Activated naive CD8-positive, alpha-beta T cell treated with anti-CD3 and anti-CD28 coated beads, Interleukin-2, amount 50 U/mL, for 24 hours (primary cell): ENCODE data around the gene ZNF679.
"Not testable (repeated sequence)": the region's sequence is repeated elsewhere in the genome, so short reads cannot be mapped to it uniquely, and the experiment has no call there.

ENCODE experiments used
- ATAC-seq: fragments of 150-1000 bp; cut with Tn5 transposase; one replicate; pipeline ENCODE4 v1.10.0; 2021
- DNase-seq: peaks from one replicate; pipeline ENCODE4 v3.0.0; 2021
- H3K27ac Mint-ChIP-seq: one replicate; pipeline ENCODE4 v1.8.0; 2021; ENCODE audit warnings: mild to moderate bottlenecking, mixed read lengths
- H3K27me3 Mint-ChIP-seq: one replicate; pipeline ENCODE4 v1.8.0; 2021; ENCODE audit warnings: mixed read lengths
- H3K36me3 Mint-ChIP-seq: one replicate; pipeline ENCODE4 v1.8.0; 2021; ENCODE audit warnings: low read depth, mixed read lengths
- H3K4me1 Mint-ChIP-seq: one replicate; pipeline ENCODE4 v1.8.0; 2021; ENCODE audit warnings: mixed read lengths
- H3K4me3 Mint-ChIP-seq: one replicate; pipeline ENCODE4 v1.8.0; 2021; ENCODE audit warnings: mild to moderate bottlenecking, moderate library complexity, mixed read lengths
- H3K9me3 Mint-ChIP-seq: one replicate; pipeline ENCODE4 v1.8.0; 2021; ENCODE audit warnings: mixed read lengths

The ZNF679 gene

GRCh38 chr7:64277630-64278029 lies 49.4 kb downstream of the ZNF679 start:
- H3K27ac Mint-ChIP-seq: no peak overlapping the region
- no peak overlapping the region for H3K4me3 Mint-ChIP-seq
- ATAC-seq: no peak
- peaks cover 21% of the 10 kb centered on the region for H3K9me3 Mint-ChIP-seq
- no peaks in the 10 kb centered on the region for H3K36me3 Mint-ChIP-seq
- no peaks in the 10 kb centered on the region for H3K27me3 Mint-ChIP-seq
- no peak for DNase-seq
- no peaks in the 10 kb centered on the region for H3K4me1 Mint-ChIP-seq

DNA sequence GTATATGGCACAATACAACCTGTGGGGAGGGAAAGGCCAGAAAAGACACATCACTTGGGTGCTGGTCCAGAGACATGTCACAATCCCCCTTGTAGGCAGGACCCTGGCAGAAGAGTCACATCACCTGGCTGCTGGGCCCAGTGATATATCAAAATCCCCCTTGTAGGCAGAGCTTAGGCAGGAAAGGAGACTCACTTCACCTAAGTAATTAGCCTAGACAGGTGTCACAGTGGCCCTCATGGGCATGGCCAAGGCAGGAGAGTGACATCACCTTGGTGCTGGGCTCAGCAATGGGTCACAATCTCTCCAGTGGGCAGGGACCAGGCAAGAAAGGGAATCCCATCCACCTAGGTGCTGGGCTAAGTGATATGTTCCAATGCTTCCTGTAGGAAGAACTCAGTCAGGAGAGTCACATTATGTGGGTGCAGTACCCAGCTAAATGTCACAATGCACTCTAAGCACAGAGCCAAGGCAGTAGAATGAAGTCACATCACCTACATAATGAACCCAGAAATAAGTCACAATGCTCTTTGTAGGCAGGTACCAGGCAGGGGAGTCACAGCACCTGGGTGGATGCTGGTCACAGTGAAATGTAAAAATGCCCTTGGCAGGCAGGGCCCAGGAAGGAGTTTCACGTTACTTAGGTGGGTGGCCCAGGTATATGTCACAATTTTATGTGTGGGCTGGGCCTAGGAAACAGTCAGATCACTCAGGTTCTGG lies 66.6 kb downstream of the ZNF679 start:
- Mint-ChIP-seq H3K4me3 (no peak overlapping the region), H3K36me3 (no peaks in the 10 kb centered on the region), H3K27me3 (no peaks in the 10 kb centered on the region), H3K4me1 (peaks cover 4% of the 10 kb centered on the region), H3K27ac (no peak overlapping the region), H3K9me3 (peaks cover 6% of the 10 kb centered on the region)
- ATAC-seq: no peak
- no peak for DNase-seq

DNA sequence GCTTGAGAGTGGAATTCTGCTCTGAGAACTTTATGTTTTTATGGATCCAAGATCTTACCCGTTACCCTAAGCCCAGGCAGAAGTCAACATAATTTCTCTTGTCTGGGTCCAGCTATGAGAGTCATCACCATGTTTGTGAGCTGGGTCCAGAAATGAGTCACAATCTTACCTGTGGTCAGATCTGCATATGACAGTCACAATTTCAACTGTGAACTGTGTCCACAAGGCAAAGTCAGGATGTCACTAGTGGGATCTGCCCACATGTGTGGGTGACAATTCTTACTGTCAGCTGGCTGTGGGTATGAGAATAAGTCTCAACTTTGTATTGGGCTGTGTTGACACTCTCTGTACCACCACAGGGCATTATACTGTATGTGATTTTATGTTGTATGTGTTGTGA lies 69.1 kb downstream of the ZNF679 start:
- not testable (repeated sequence) for H3K4me1 Mint-ChIP-seq, H3K27me3 Mint-ChIP-seq, DNase-seq, H3K4me3 Mint-ChIP-seq, H3K27ac Mint-ChIP-seq, H3K36me3 Mint-ChIP-seq
- ATAC-seq: peak; percentile 47
- H3K9me3 Mint-ChIP-seq: peaks cover 10% of the 10 kb centered on the region

GRCh38 chr7:64300641-64301405 lies 72.5 kb downstream of the ZNF679 start:
- Mint-ChIP-seq H3K4me1 (peaks cover 16% of the 10 kb centered on the region), H3K9me3 (peaks cover 10% of the 10 kb centered on the region), H3K4me3 (no peak overlapping the region), H3K27me3 (no peaks in the 10 kb centered on the region), H3K27ac (no peak overlapping the region), H3K36me3 (no peaks in the 10 kb centered on the region)
- no peak for DNase-seq
- ATAC-seq: no peak

- Mint-ChIP-seq H3K9me3 (no peaks in the 10 kb centered on the region), H3K4me1 (peaks cover 37% of the 10 kb centered on the region), H3K36me3 (peaks cover 8% of the 10 kb centered on the region), H3K4me3 (peak overlapping the region; percentile 86), H3K27me3 (no peaks in the 10 kb centered on the region), H3K27ac (peak overlapping the region; percentile 94)
- ATAC-seq: peak; percentile 99
- peak; percentile 87 for DNase-seq
Measured at GRCh38 chr7:64307254-64308015, 79.2 kb downstream of the ZNF679 start.

DNA sequence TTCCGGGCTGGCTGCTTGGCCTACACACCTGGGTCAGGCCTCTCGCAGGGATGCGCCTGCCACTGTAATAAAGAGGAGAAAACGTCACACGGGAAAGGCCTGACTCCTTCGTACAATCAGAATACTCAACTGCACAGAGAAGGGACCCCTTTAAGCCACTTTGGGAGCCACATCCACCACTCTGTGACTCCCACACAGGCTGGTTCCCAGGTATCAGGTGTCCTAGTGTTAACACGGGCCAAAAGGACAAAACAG lies 79.7 kb downstream of the ZNF679 start:
- Mint-ChIP-seq H3K36me3 (peaks cover 8% of the 10 kb centered on the region), H3K9me3 (no peaks in the 10 kb centered on the region), H3K4me3 (peak overlapping the region; percentile 86), H3K27me3 (no peaks in the 10 kb centered on the region), H3K4me1 (peaks cover 41% of the 10 kb centered on the region), H3K27ac (peak overlapping the region; percentile 94)
- DNase-seq (peak; percentile 5), ATAC-seq (no peak)

DNA sequence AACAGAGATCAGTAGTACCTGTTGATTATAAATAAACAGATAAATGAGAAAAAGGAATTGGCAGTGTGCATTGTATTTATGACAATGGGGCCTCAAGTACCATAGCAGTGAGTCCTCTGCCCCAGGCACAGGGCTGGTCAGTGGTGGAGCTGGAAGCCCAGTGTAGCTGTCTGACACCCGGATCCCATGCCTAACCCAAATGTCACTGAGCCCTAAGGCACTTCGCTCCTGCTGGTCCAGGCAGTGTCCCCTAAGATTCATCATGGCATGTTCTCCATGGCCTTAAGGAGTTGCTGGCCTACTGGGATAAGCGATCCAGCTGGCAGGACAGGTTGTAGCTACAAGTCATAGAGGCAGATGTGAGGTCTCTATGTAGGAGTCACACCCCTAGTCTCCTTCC lies 82.2 kb downstream of the ZNF679 start:
- H3K27me3 Mint-ChIP-seq: no peaks in the 10 kb centered on the region
- H3K9me3 Mint-ChIP-seq: no peaks in the 10 kb centered on the region
- ATAC-seq (no peak), DNase-seq (no peak)
- no peak overlapping the region for H3K4me3 Mint-ChIP-seq
- no peak overlapping the region for H3K27ac Mint-ChIP-seq
- peaks cover 49% of the 10 kb centered on the region for H3K4me1 Mint-ChIP-seq
- H3K36me3 Mint-ChIP-seq: peaks cover 14% of the 10 kb centered on the region

- Mint-ChIP-seq H3K27ac (peak overlapping the region; percentile 95), H3K27me3 (no peaks in the 10 kb centered on the region), H3K9me3 (peaks cover 3% of the 10 kb centered on the region), H3K36me3 (peaks cover 33% of the 10 kb centered on the region), H3K4me3 (no peak overlapping the region), H3K4me1 (peaks cover 47% of the 10 kb centered on the region)
- DNase-seq (no peak), ATAC-seq (no peak)
Measured at GRCh38 chr7:64312826-64313225, 84.6 kb downstream of the ZNF679 start.

DNA sequence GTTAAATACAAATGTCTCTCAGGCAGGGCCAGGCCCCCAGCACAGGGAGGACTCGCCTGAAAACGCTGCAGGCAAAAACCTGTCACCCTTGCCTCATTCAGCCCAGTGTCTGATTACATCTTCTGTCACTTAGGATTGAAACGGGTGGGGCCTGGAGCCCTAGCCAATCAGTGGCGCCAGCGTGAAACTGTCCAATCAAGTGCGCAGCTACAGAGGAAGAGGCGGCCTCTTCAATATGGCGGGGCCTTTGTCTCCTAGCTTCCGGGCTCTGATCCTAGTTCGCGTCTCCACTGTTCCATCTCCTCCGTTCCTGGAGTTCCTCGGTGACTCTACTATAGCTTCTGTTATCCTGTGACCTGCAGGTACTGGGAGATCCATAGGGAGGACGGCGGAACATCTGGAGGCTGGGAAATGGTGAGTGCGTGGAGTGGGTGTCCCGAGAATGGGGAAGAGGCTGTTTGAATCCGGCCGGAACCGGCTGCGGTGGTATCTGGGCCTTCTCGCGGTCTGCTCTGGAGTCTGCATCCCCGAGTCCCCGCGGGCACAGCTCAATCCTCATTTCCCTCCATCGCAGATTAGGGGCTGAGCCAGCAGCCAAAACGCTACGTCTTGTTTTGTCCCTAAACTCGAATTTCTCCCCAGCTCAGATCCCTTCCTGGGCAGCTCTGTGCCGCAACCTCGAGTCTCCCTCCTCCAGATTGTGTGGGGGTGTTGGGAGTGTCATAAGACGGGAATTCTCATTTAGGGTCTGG lies 85.6 kb downstream of the ZNF679 start, which contains the start of gene ZNF736:
ZNF736 (plus strand) TSS at position 222 of the 752 bp plus-strand sequence; CDS start at position 412, 190 bp downstream.
- Mint-ChIP-seq H3K4me3 (peak within 1 kb of the TSS; percentile 96), H3K36me3 (peaks cover 35% of the 10 kb centered on the region), H3K27ac (peak within 1 kb of the TSS; percentile 95), H3K4me1 (peaks cover 38% of the 10 kb centered on the region), H3K9me3 (peaks cover 7% of the 10 kb centered on the region), H3K27me3 (no peaks in the 10 kb centered on the region)
- DNase-seq (peak; percentile 83), ATAC-seq (peak; percentile 100)

DNA sequence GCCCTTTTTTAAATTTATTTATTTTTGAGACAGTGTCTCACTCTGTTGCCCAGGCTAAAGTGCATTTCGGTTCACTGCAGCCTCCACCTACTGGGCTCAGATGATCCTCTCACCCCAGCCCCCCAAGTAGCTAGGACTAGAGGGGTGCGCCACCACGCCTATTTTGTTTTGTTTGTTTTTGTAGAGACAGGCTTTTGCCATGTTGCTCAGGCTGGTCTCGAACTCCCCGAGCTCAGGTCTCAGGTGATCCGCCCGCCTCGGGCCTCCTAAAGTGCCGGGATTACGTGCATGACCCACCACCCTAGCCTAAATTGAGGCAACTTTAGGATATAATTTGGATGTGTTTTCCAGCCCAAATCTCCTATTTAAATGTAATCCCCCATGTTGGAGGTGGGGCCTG lies 86.3 kb downstream of the ZNF679 start:
- Mint-ChIP-seq H3K4me1 (peaks cover 36% of the 10 kb centered on the region), H3K27ac (peak overlapping the region; percentile 95), H3K4me3 (peak overlapping the region; percentile 96), H3K27me3 (no peaks in the 10 kb centered on the region), H3K36me3 (peaks cover 35% of the 10 kb centered on the region), H3K9me3 (peaks cover 8% of the 10 kb centered on the region)
- ATAC-seq: no peak
- no peak for DNase-seq

GRCh38 chr7:64316031-64316742 lies 87.9 kb downstream of the ZNF679 start:
- not testable (repeated sequence) for H3K27ac Mint-ChIP-seq, ATAC-seq, H3K27me3 Mint-ChIP-seq, H3K9me3 Mint-ChIP-seq, DNase-seq
- Mint-ChIP-seq H3K4me1 (peaks cover 38% of the 10 kb centered on the region), H3K4me3 (peak overlapping the region; percentile 96), H3K36me3 (peaks cover 46% of the 10 kb centered on the region)
